Subcutaneous abdominal adipose tissue (tissue), 5 donors: ENCODE data around the gene CD59.

ENCODE experiments used
- H3K27ac ChIP-seq: one replicate; pipeline ENCODE4 v1.7.0; 2013; ENCODE audit warnings: low read depth, mild to moderate bottlenecking, inconsistent platforms, low read length, moderate library complexity
- H3K27me3 ChIP-seq, 5 donors: one replicate each; pipeline ENCODE4 v1.7.0; 2013; ENCODE audit warnings: low read length in 5 of 5, inconsistent platforms in 1 of 5; ENCODE audit not compliant: control insufficient read depth in 5 of 5, insufficient read depth in 4 of 5
- H3K36me3 ChIP-seq, 5 donors: one replicate each; pipeline ENCODE4 v1.7.0; 2013; ENCODE audit warnings: low read length in 5 of 5; ENCODE audit not compliant: control insufficient read depth in 5 of 5, insufficient read depth in 5 of 5
- H3K4me1 ChIP-seq, 5 donors: one replicate each; pipeline ENCODE4 v1.7.0; 2013; ENCODE audit warnings: low read length in 5 of 5, mild to moderate bottlenecking in 3 of 5, moderate library complexity in 1 of 5; ENCODE audit not compliant: control insufficient read depth in 5 of 5, insufficient read depth in 5 of 5
- H3K4me3 ChIP-seq, 5 donors: one replicate each; pipeline ENCODE4 v1.7.0; 2013; ENCODE audit warnings: low read length in 5 of 5, low read depth in 1 of 5
- H3K9ac ChIP-seq, 5 donors: one replicate each; pipeline ENCODE4 v1.7.0; 2013; ENCODE audit warnings: low read length in 5 of 5, mild to moderate bottlenecking in 4 of 5, moderate library complexity in 3 of 5
- H3K9me3 ChIP-seq, 5 donors: one replicate each; pipeline ENCODE4 v1.7.0; 2013; ENCODE audit warnings: low read length in 5 of 5; ENCODE audit not compliant: control insufficient read depth in 5 of 5
- donor health status: healthy.
- donor health status: healthy.
- donor health status: healthy.
- donor health status: healthy.
- donor health status: healthy.

CD59 gene

GRCh38 chr11:33747979-33748378 lies 11.8 kb upstream of the CD59 start:
- Histone ChIP-seq H3K4me1 (no peaks in the 10 kb centered on the region), H3K36me3 (peaks cover 27 to 41% (median 40%) of the 10 kb centered on the region in 5 donors), H3K27me3 (no peaks in the 10 kb centered on the region), H3K9ac (no peak overlapping the region), H3K9me3 (no peaks in the 10 kb centered on the region), H3K27ac (no peak overlapping the region), H3K4me3 (no peak overlapping the region)

- Histone ChIP-seq H3K4me3 (no peak overlapping the region), H3K27me3 (no peaks in the 10 kb centered on the region), H3K4me1 (no peaks in the 10 kb centered on the region), H3K9ac (no peak overlapping the region), H3K27ac (peak overlapping the region; percentile 7), H3K36me3 (peaks cover 10 to 25% (median 19%) of the 10 kb centered on the region in 5 donors), H3K9me3 (no peaks in the 10 kb centered on the region)
Observed at GRCh38 chr11:33743291-33743690, 7.1 kb upstream of the CD59 start.

- Histone ChIP-seq H3K36me3 (peaks cover 10 to 25% (median 19%) of the 10 kb centered on the region in 5 donors), H3K9me3 (no peaks in the 10 kb centered on the region), H3K9ac (no peak overlapping the region), H3K27ac (no peak overlapping the region), H3K4me3 (no peak overlapping the region), H3K4me1 (peaks cover 0 to 3% (median under 1%) of the 10 kb centered on the region in 5 donors), H3K27me3 (no peaks in the 10 kb centered on the region)
Observed at GRCh38 chr11:33742249-33742851, 6.1 kb upstream of the CD59 start.

- Histone ChIP-seq H3K4me3 (no peak overlapping the region), H3K27ac (no peak overlapping the region), H3K36me3 (peaks cover 7 to 20% (median 15%) of the 10 kb centered on the region in 5 donors), H3K4me1 (peaks cover 2 to 9% (median 6%) of the 10 kb centered on the region in 5 donors), H3K9me3 (no peaks in the 10 kb centered on the region), H3K27me3 (no peaks in the 10 kb centered on the region), H3K9ac (no peak overlapping the region)
Observed at GRCh38 chr11:33741806-33742205, 5.6 kb upstream of the CD59 start.

DNA sequence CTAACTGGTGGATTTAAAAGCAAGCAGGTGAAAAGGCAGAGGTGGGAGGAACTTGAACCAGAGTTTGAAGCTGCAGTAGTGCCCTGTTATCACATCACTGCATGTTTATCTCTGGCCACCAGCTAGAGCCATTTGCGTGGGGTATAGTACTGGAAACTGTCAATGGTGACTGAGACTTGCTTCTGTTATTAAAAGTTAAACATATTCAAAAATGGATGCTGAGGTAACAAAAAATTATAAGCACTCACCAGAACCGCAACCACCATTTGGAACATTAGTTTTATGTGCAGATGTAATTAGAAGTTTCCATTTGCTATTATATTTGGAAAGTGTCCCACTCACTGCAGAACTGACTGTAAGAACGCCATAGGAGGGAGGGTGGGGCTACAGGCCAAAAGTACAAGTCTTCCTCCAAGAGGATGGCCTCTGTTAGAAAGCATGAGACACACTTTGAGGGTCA lies 1.2 kb upstream of the CD59 start:
- H3K4me1 ChIP-seq: peaks cover 3 to 42% (median 27%) of the 10 kb centered on the region in 5 donors
- H3K9ac ChIP-seq: peak overlapping the region in 2 of 5 donors; percentile 64 to 92
- no peaks in the 10 kb centered on the region for H3K27me3 ChIP-seq
- H3K36me3 ChIP-seq: peaks cover 2 to 11% (median 4%) of the 10 kb centered on the region in 5 donors
- peak overlapping the region in 1 of 5 donors; percentile 91 for H3K4me3 ChIP-seq
- peak overlapping the region; percentile 96 for H3K27ac ChIP-seq
- no peaks in the 10 kb centered on the region for H3K9me3 ChIP-seq

- Histone ChIP-seq H3K36me3 (peaks cover 2 to 8% (median 4%) of the 10 kb centered on the region in 5 donors), H3K4me3 (peak overlapping the region; percentile 70 to 91 (median 80)), H3K9ac (peak overlapping the region; percentile 77 to 94 (median 89)), H3K9me3 (no peaks in the 10 kb centered on the region), H3K27ac (peak overlapping the region; percentile 96), H3K4me1 (peaks cover 3 to 60% (median 34%) of the 10 kb centered on the region in 5 donors), H3K27me3 (no peaks in the 10 kb centered on the region)
Observed at GRCh38 chr11:33735271-33736147, 714 bp downstream of the CD59 start.

- peak overlapping the region; percentile 70 to 91 (median 80) for H3K4me3 ChIP-seq
- H3K27me3 ChIP-seq: no peaks in the 10 kb centered on the region
- H3K9ac ChIP-seq: peak overlapping the region; percentile 77 to 94 (median 89)
- H3K4me1 ChIP-seq: peaks cover 3 to 65% (median 37%) of the 10 kb centered on the region in 5 donors
- no peaks in the 10 kb centered on the region for H3K9me3 ChIP-seq
- H3K27ac ChIP-seq: peak overlapping the region; percentile 96
- H3K36me3 ChIP-seq: peaks cover 2 to 11% (median 4%) of the 10 kb centered on the region in 5 donors
Observed at GRCh38 chr11:33734441-33735270, 1.6 kb downstream of the CD59 start.

- H3K27ac ChIP-seq: peak overlapping the region; percentile 96
- H3K27me3 ChIP-seq: no peaks in the 10 kb centered on the region
- no peaks in the 10 kb centered on the region for H3K9me3 ChIP-seq
- H3K36me3 ChIP-seq: peaks cover 2 to 11% (median 4%) of the 10 kb centered on the region in 5 donors
- peak overlapping the region in 4 of 5 donors; percentile 0 to 89 (median 63) for H3K9ac ChIP-seq
- peak overlapping the region; percentile 70 to 91 (median 80) for H3K4me3 ChIP-seq
- H3K4me1 ChIP-seq: peaks cover 3 to 65% (median 37%) of the 10 kb centered on the region in 5 donors
Observed at GRCh38 chr11:33733980-33734379, 2.2 kb downstream of the CD59 start.

- H3K9ac ChIP-seq: no peak overlapping the region
- H3K4me3 ChIP-seq: peak overlapping the region in 2 of 5 donors; percentile 21 to 40
- H3K4me1 ChIP-seq: peaks cover 2 to 58% (median 33%) of the 10 kb centered on the region in 5 donors
- H3K27ac ChIP-seq: peak overlapping the region; percentile 47
- H3K36me3 ChIP-seq: peaks cover 2 to 11% (median 4%) of the 10 kb centered on the region in 5 donors
- no peaks in the 10 kb centered on the region for H3K9me3 ChIP-seq
- H3K27me3 ChIP-seq: no peaks in the 10 kb centered on the region
Observed at GRCh38 chr11:33731723-33732531, 4.3 kb downstream of the CD59 start.
